Breast epithelium (tissue), 3 donors: ENCODE measurements around the gene GPR62.

Experiments
- CTCF ChIP-seq, 3 donors: fragments of 450-650 bp; IDR thresholded peaks; one replicate each; pipeline ENCODE4 v1.5.1; 2016 to 2017; ENCODE audit warnings: antibody characterized with exemption in 3 of 3, mild to moderate bottlenecking in 3 of 3, moderate library complexity in 3 of 3
- POLR2A ChIP-seq: fragments of 450-650 bp; IDR thresholded peaks from one replicate; pipeline ENCODE4 v1.6.1; 2016; ENCODE audit warnings: antibody characterized with exemption, mild to moderate bottlenecking, moderate library complexity
- POLR2AphosphoS5 ChIP-seq, 3 donors: sonication (generic); formaldehyde crosslinking; IDR thresholded peaks; one replicate each; pipeline ENCODE4 v1.6.1; 2017; ENCODE audit warnings: antibody characterized with exemption in 3 of 3

GRCh38 chr3:51916418-51916817 lies 38.8 kb upstream of the GPR62 start:
- TF ChIP-seq CTCF (IDR thresholded peaks at IDR 0.05) (no peak), POLR2A (no peak), POLR2AphosphoS5 (IDR thresholded peaks at IDR 0.05) (no peak)
